HepG2 (cell line): ENCODE measurements around the gene HNRNPA1. TPM values are rescaled to one million over a fixed set of nuclear protein-coding genes. Genes with fewer than 3 reads are reported as not detected.

Experiments
- AGO2 ChIP-seq: fragments of 200-400 bp; formaldehyde crosslinking; optimal IDR thresholded peaks from 2 replicates; pipeline ENCODE3; 2017; ENCODE audit warnings: mild to moderate bottlenecking, low read depth, low read length, moderate library complexity
- CCDC6 ChIP-seq: sonication (generic); formaldehyde crosslinking; IDR thresholded peaks from 2 replicates; pipeline ENCODE4 v1.8.1; 2022; ENCODE audit warnings: mild to moderate bottlenecking, missing genetic modification reagents, moderate library complexity
- FOXC1 ChIP-seq: sonication (generic); formaldehyde crosslinking; IDR thresholded peaks from 2 replicates; pipeline ENCODE4 v1.8.0; 2022; ENCODE audit warnings: mild to moderate bottlenecking, missing genetic modification reagents, borderline replicate concordance
- GLI4 ChIP-seq: sonication (generic); formaldehyde crosslinking; IDR thresholded peaks from 2 replicates; pipeline ENCODE4 v1.5.1; 2020; ENCODE audit warnings: missing genetic modification reagents, mild to moderate bottlenecking, moderate library complexity, borderline replicate concordance
- HOXA3 ChIP-seq: sonication (generic); formaldehyde crosslinking; IDR thresholded peaks from 2 replicates; pipeline ENCODE4 v1.5.0; 2020; ENCODE audit warnings: missing genetic modification reagents
- PHF21A ChIP-seq: sonication (generic); formaldehyde crosslinking; IDR thresholded peaks from 2 replicates; pipeline ENCODE4 v1.5.0; 2020; ENCODE audit warnings: mild to moderate bottlenecking, missing genetic modification reagents
- SMC3 ChIP-seq: IDR thresholded peaks from 2 replicates; pipeline ENCODE4 v1.6.1; 2011; ENCODE audit warnings: low read length, improper control_type of control experiment
- ZNF264 ChIP-seq: sonication (generic); formaldehyde crosslinking; IDR thresholded peaks from 2 replicates; pipeline ENCODE4 v1.4.0; 2020; ENCODE audit warnings: missing genetic modification reagents
- ZNF317 ChIP-seq: sonication (generic); formaldehyde crosslinking; IDR thresholded peaks from 2 replicates; pipeline ENCODE4 v1.5.0; 2020; ENCODE audit warnings: mild to moderate bottlenecking, missing genetic modification reagents
- ZNF572 ChIP-seq: sonication (generic); formaldehyde crosslinking; IDR thresholded peaks from 2 replicates; pipeline ENCODE4 v1.5.1; 2020; ENCODE audit warnings: mild to moderate bottlenecking, missing genetic modification reagents
- ZNF773 ChIP-seq: sonication (generic); formaldehyde crosslinking; IDR thresholded peaks from 2 replicates; pipeline ENCODE4 v1.4.0; 2020; ENCODE audit warnings: missing genetic modification reagents, borderline replicate concordance
- polyA plus RNA-seq, 8 experiments: library from polyadenylated mRNA; depleted of rRNA in 3 of 8; stranded (reverse) in 7 of 8; unstranded in 1 of 8; fragments of >200 nt; fragmentation: Illumina TruSeq in 4 of 8; extraction: Trizol in 4 of 8; gene quantifications; 2 replicates each; pipeline versions ENCODE4 v1.2.1 to v1.2.3, GENCODE V29; 2011 to 2016; ENCODE audit warnings: low read depth in 4 of 8, missing spikeins in 1 of 8, mixed read lengths in 1 of 8; ENCODE audit not compliant: insufficient read depth in 1 of 8
- total RNA-seq, 5 experiments: library from RNA; depleted of rRNA; stranded (reverse); fragments of >200 nt; fragmentation: Illumina TruSeq; extraction: Trizol; gene quantifications; 2 replicates each; pipeline ENCODE4 v1.2.3, GENCODE V29; 2016; ENCODE audit warnings: low read depth in 1 of 5
- TF ChIP-seq, protein P1 (sequence below): sonication (generic); formaldehyde crosslinking; conservative IDR thresholded peaks from 2 replicates; pipeline ENCODE4 v1.4.0; 2020; ENCODE audit warnings: mild to moderate bottlenecking, missing genetic modification reagents, moderate library complexity
- TF ChIP-seq, protein P2 (sequence below): sonication (generic); formaldehyde crosslinking; IDR thresholded peaks from 2 replicates; pipeline ENCODE4 v1.4.0; 2020; ENCODE audit warnings: low read depth, mild to moderate bottlenecking, missing genetic modification reagents
- TF ChIP-seq, protein P3 (sequence below): sonication (generic); formaldehyde crosslinking; IDR thresholded peaks from 2 replicates; pipeline ENCODE4 v1.4.0; 2020; ENCODE audit warnings: low read depth, missing genetic modification reagents
- TF ChIP-seq, protein P4 (sequence below): sonication (generic); formaldehyde crosslinking; IDR thresholded peaks from 2 replicates; pipeline ENCODE4 v1.4.0; 2020; ENCODE audit warnings: mild to moderate bottlenecking, missing genetic modification reagents, borderline replicate concordance
- TF ChIP-seq, protein P5 (sequence below): sonication (generic); formaldehyde crosslinking; IDR thresholded peaks from 2 replicates; pipeline ENCODE4 v1.5.1; 2020; ENCODE audit warnings: mild to moderate bottlenecking, missing genetic modification reagents, moderate library complexity

The HNRNPA1 gene
- total and polyA plus RNA-seq, 2 of the 13 experiments (the other 11 are each of a cell fraction or from before 2014, with no cell fraction given): 535 to 1,820 TPM

DNA sequence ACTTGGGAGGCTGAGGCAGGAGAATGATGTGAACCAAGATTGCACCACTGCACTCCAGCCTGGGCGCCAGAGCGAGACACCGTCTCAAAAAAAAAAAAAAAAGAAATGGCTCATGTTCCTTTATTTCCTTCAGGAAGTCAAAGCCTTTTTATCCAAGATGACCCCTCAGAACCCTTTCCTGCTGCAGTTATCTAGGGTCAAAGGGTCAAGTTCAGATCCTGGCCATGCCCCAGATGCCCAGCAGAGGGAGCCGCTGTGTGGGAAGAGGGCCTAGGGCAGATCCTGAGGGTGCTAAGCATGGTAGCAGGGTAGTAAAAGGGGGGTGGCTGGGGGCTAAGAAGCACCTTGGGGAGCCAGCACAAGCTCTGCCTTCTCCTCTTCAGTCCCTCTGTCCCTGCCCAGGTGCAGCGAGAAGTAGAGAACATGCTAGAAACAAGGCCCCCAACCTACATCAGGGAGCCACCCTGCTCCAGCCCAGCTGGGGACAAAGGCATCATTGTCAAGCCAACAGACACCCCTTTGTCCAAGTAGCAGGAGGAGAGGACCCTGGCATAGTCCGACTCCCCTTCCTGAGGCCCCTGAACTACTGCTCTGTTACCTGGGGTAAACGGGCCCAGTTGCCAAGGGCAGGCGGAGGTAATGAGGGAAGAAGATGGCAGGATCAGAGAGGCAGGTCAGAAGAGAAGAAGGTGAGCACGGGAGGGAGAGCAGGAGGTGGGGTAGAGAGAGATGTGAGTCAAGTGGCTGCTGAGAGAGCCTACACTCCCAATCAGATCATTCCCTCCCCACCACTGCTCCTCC lies 13.8 kb downstream of the HNRNPA1 start (continued):
- TF ChIP-seq, protein P1, sequence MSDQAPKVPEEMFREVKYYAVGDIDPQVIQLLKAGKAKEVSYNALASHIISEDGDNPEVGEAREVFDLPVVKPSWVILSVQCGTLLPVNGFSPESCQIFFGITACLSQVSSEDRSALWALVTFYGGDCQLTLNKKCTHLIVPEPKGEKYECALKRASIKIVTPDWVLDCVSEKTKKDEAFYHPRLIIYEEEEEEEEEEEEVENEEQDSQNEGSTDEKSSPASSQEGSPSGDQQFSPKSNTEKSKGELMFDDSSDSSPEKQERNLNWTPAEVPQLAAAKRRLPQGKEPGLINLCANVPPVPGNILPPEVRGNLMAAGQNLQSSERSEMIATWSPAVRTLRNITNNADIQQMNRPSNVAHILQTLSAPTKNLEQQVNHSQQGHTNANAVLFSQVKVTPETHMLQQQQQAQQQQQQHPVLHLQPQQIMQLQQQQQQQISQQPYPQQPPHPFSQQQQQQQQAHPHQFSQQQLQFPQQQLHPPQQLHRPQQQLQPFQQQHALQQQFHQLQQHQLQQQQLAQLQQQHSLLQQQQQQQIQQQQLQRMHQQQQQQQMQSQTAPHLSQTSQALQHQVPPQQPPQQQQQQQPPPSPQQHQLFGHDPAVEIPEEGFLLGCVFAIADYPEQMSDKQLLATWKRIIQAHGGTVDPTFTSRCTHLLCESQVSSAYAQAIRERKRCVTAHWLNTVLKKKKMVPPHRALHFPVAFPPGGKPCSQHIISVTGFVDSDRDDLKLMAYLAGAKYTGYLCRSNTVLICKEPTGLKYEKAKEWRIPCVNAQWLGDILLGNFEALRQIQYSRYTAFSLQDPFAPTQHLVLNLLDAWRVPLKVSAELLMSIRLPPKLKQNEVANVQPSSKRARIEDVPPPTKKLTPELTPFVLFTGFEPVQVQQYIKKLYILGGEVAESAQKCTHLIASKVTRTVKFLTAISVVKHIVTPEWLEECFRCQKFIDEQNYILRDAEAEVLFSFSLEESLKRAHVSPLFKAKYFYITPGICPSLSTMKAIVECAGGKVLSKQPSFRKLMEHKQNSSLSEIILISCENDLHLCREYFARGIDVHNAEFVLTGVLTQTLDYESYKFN (CRISPR knock-in tag): peak; percentile 90
- TF ChIP-seq ZNF572 (CRISPR knock-in tag) (0 out of 2 replicates have a peak, but pooled peaks have one; percentile 71), CCDC6 (CRISPR knock-in tag) (peak; percentile 74; the same call in 1 of the 2 replicates), ZNF264 (CRISPR knock-in tag) (no peak), AGO2 (no peak), ZNF773 (CRISPR knock-in tag) (no peak), GLI4 (CRISPR knock-in tag) (peak; percentile 77; the same call in 1 of the 2 replicates), ZNF317 (CRISPR knock-in tag) (no peak), HOXA3 (CRISPR knock-in tag) (peak; percentile 63), PHF21A (CRISPR knock-in tag) (peak; percentile 81), SMC3 (peak; percentile 94), FOXC1 (peak; percentile 37; the same call in 1 of the 2 replicates)
- TF ChIP-seq, protein P2, sequence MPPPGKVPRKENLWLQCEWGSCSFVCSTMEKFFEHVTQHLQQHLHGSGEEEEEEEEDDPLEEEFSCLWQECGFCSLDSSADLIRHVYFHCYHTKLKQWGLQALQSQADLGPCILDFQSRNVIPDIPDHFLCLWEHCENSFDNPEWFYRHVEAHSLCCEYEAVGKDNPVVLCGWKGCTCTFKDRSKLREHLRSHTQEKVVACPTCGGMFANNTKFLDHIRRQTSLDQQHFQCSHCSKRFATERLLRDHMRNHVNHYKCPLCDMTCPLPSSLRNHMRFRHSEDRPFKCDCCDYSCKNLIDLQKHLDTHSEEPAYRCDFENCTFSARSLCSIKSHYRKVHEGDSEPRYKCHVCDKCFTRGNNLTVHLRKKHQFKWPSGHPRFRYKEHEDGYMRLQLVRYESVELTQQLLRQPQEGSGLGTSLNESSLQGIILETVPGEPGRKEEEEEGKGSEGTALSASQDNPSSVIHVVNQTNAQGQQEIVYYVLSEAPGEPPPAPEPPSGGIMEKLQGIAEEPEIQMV (CRISPR knock-in tag): peak; percentile 55; the same call in 1 of the 2 replicates
- TF ChIP-seq, protein P3, sequence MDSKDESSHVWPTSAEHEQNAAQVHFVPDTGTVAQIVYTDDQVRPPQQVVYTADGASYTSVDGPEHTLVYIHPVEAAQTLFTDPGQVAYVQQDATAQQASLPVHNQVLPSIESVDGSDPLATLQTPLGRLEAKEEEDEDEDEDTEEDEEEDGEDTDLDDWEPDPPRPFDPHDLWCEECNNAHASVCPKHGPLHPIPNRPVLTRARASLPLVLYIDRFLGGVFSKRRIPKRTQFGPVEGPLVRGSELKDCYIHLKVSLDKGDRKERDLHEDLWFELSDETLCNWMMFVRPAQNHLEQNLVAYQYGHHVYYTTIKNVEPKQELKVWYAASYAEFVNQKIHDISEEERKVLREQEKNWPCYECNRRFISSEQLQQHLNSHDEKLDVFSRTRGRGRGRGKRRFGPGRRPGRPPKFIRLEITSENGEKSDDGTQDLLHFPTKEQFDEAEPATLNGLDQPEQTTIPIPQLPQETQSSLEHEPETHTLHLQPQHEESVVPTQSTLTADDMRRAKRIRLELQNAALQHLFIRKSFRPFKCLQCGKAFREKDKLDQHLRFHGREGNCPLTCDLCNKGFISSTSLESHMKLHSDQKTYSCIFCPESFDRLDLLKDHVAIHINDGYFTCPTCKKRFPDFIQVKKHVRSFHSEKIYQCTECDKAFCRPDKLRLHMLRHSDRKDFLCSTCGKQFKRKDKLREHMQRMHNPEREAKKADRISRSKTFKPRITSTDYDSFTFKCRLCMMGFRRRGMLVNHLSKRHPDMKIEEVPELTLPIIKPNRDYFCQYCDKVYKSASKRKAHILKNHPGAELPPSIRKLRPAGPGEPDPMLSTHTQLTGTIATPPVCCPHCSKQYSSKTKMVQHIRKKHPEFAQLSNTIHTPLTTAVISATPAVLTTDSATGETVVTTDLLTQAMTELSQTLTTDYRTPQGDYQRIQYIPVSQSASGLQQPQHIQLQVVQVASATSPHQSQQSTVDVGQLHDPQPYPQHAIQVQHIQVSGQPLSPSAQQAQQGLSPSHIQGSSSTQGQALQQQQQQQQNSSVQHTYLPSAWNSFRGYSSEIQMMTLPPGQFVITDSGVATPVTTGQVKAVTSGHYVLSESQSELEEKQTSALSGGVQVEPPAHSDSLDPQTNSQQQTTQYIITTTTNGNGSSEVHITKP (CRISPR knock-in tag): peak; percentile 40; the same call in 1 of the 2 replicates
- TF ChIP-seq, protein P4, sequence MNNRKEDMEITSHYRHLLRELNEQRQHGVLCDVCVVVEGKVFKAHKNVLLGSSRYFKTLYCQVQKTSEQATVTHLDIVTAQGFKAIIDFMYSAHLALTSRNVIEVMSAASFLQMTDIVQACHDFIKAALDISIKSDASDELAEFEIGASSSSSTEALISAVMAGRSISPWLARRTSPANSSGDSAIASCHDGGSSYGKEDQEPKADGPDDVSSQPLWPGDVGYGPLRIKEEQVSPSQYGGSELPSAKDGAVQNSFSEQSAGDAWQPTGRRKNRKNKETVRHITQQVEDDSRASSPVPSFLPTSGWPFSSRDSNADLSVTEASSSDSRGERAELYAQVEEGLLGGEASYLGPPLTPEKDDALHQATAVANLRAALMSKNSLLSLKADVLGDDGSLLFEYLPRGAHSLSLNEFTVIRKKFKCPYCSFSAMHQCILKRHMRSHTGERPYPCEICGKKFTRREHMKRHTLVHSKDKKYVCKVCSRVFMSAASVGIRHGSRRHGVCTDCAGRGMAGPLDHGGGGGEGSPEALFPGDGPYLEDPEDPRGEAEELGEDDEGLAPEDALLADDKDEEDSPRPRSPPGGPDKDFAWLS (CRISPR knock-in tag): no peak
- TF ChIP-seq, protein P5, sequence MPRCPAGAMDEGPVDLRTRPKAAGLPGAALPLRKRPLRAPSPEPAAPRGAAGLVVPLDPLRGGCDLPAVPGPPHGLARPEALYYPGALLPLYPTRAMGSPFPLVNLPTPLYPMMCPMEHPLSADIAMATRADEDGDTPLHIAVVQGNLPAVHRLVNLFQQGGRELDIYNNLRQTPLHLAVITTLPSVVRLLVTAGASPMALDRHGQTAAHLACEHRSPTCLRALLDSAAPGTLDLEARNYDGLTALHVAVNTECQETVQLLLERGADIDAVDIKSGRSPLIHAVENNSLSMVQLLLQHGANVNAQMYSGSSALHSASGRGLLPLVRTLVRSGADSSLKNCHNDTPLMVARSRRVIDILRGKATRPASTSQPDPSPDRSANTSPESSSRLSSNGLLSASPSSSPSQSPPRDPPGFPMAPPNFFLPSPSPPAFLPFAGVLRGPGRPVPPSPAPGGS (CRISPR knock-in tag): 0 out of 2 replicates have a peak, but pooled peaks have one; percentile 53
